Activated CD4-positive, alpha-beta memory T cell treated with anti-CD3 and anti-CD28 coated beads for 36 hours (primary cell): Measurements from ENCODE around the gene HPSE2. TPM values are rescaled to one million over a fixed set of nuclear protein-coding genes. Genes with fewer than 3 reads are reported as not detected.
A peak's percentile ranks its signal among the peaks of the same experiment; 100 is the strongest.

Experiments
- CTCF ChIA-PET: fragments of 350-600 bp; sonication (Branson Sonifier 250); formaldehyde crosslinking; loops from one replicate; lab custom pipeline; 2021; ENCODE audit warnings: antibody characterized with exemption, inconsistent platforms; lab: Charles Lee
- POLR2A ChIA-PET: fragments of 350-600 bp; sonication (Branson Sonifier 250); formaldehyde crosslinking; loops from one replicate; lab custom pipeline; 2021; ENCODE audit warnings: antibody characterized with exemption; lab: Charles Lee
- DNase-seq: peaks from one replicate; pipeline ENCODE4 v3.0.0-alpha.2; 2020
- H3K27ac Mint-ChIP-seq: one replicate; pipeline ENCODE4 v1.8.0; 2021; ENCODE audit warnings: mixed read lengths
- H3K27me3 Mint-ChIP-seq: one replicate; pipeline ENCODE4 v1.8.0; 2021; ENCODE audit warnings: mixed read lengths
- H3K36me3 Mint-ChIP-seq: one replicate; pipeline ENCODE4 v1.8.0; 2021; ENCODE audit warnings: mixed read lengths
- H3K4me1 Mint-ChIP-seq: one replicate; pipeline ENCODE4 v1.8.0; 2021; ENCODE audit warnings: low read depth, mixed read lengths
- H3K4me3 Mint-ChIP-seq: one replicate; pipeline ENCODE4 v1.8.0; 2021; ENCODE audit warnings: mild to moderate bottlenecking, mixed read lengths
- H3K9me3 Mint-ChIP-seq: one replicate; pipeline ENCODE4 v1.8.0; 2021; ENCODE audit warnings: mixed read lengths
- intact Hi-C: fragments of 100-400 bp; cut with micrococcal nuclease; formaldehyde crosslinking; loops from one replicate; pipeline ENCODE4 v1.15.1; 2023
- total RNA-seq, 2 experiments: library from RNA; stranded (reverse); gene quantifications; one replicate each; pipeline ENCODE4 v1.2.3, GENCODE V29; 2021

The HPSE2 gene
- total RNA-seq, 2 experiments from 2014 or later = not detected

- intact Hi-C loops = no loop called here
- no peaks in the 10 kb centered on the region for H3K4me1 Mint-ChIP-seq
- H3K9me3 Mint-ChIP-seq = no peaks in the 10 kb centered on the region
- CTCF ChIA-PET = no interaction called here
- peaks cover 15% of the 10 kb centered on the region for H3K27me3 Mint-ChIP-seq
- no peaks in the 10 kb centered on the region for H3K36me3 Mint-ChIP-seq
- DNase-seq = no peak
- H3K4me3 Mint-ChIP-seq = no peak overlapping the region
- POLR2A ChIA-PET = interaction anchor here (0.6 kb wide), 1 partner anchor 762 kb away, joined by 6 read pairs; no protein-coding TSS in a partner anchor
- no peak overlapping the region for H3K27ac Mint-ChIP-seq
These were observed 781.9 kb downstream of the HPSE2 start for GRCh38 chr10:98453729-98454128.

- no peaks in the 10 kb centered on the region for H3K36me3 Mint-ChIP-seq
- CTCF ChIA-PET = interaction anchor here (1.0 to 1.1 kb wide), 2 partner anchors 17 to 25 kb away, joined by 4 read pairs; no protein-coding TSS in a partner anchor
- H3K4me1 Mint-ChIP-seq = peaks cover 14% of the 10 kb centered on the region
- DNase-seq = no peak
- H3K27ac Mint-ChIP-seq = no peak overlapping the region
- H3K4me3 Mint-ChIP-seq = no peak overlapping the region
- H3K9me3 Mint-ChIP-seq = no peaks in the 10 kb centered on the region
- peaks cover 8% of the 10 kb centered on the region for H3K27me3 Mint-ChIP-seq
- intact Hi-C loops = no loop called here
- POLR2A ChIA-PET = no interaction called here
These were observed 785.0 kb downstream of the HPSE2 start for GRCh38 chr10:98450618-98451017.

GRCh38 chr10:98449287-98449686 lies 786.4 kb downstream of the HPSE2 start:
- no peak for DNase-seq
- ChIA-PET CTCF (no interaction called here), POLR2A (no interaction called here)
- Mint-ChIP-seq H3K36me3 (peaks cover 9% of the 10 kb centered on the region), H3K4me3 (no peak overlapping the region), H3K27me3 (peaks cover 8% of the 10 kb centered on the region), H3K27ac (no peak overlapping the region), H3K4me1 (peaks cover 27% of the 10 kb centered on the region), H3K9me3 (no peaks in the 10 kb centered on the region)
- intact Hi-C loops = loop anchor here (5.0 kb wide), 1 partner anchor 37 kb away; no protein-coding TSS in a partner anchor

GRCh38 chr10:98446661-98447221 lies 788.9 kb downstream of the HPSE2 start, which contains the start of gene HPS1:
TSS of gene HPS1 (minus strand) at chr10:98446935. CDS start at chr10:98443240, 3,695 bp downstream.
- Mint-ChIP-seq H3K4me1 (peaks cover 43% of the 10 kb centered on the region), H3K36me3 (peaks cover 22% of the 10 kb centered on the region), H3K4me3 (peak within 1 kb of the TSS; percentile 93), H3K27ac (peak within 1 kb of the TSS; percentile 81), H3K9me3 (no peaks in the 10 kb centered on the region), H3K27me3 (peaks cover 3% of the 10 kb centered on the region)
- CTCF ChIA-PET = interaction anchor here (1.3 to 1.9 kb wide), 3 partner anchors 21 to 277 kb away, joined by 3 to 8 read pairs (median 5); no protein-coding TSS in a partner anchor
- POLR2A ChIA-PET = interaction anchor here (1.0 kb wide), 1 partner anchor 984 kb away, joined by 3 read pairs; the partner anchor contains the start of gene GOT1
- DNase-seq = peak; percentile 89
- intact Hi-C loops = loop anchor here (5.0 kb wide), 1 partner anchor 34 kb away; no protein-coding TSS in a partner anchor

- peak overlapping the region; percentile 81 for H3K27ac Mint-ChIP-seq
- intact Hi-C loops = loop anchor here (5.0 kb wide), 1 partner anchor 34 kb away; no protein-coding TSS in a partner anchor
- CTCF ChIA-PET = interaction anchor here (1.3 to 1.9 kb wide), 3 partner anchors 20 to 276 kb away, joined by 3 to 8 read pairs (median 5); no protein-coding TSS in a partner anchor
- H3K4me1 Mint-ChIP-seq = peaks cover 48% of the 10 kb centered on the region
- peak overlapping the region; percentile 93 for H3K4me3 Mint-ChIP-seq
- POLR2A ChIA-PET = interaction anchor here (1.0 kb wide), 1 partner anchor 984 kb away, joined by 3 read pairs; the partner anchor contains the start of gene GOT1
- H3K36me3 Mint-ChIP-seq = peaks cover 23% of the 10 kb centered on the region
- no peaks in the 10 kb centered on the region for H3K9me3 Mint-ChIP-seq
- peaks cover 3% of the 10 kb centered on the region for H3K27me3 Mint-ChIP-seq
- DNase-seq = peak; percentile 54
These were observed 789.4 kb downstream of the HPSE2 start for GRCh38 chr10:98446151-98446660.

GRCh38 chr10:98445200-98445812 lies 790.3 kb downstream of the HPSE2 start:
- Mint-ChIP-seq H3K36me3 (peaks cover 26% of the 10 kb centered on the region), H3K27ac (peak overlapping the region; percentile 81), H3K27me3 (no peaks in the 10 kb centered on the region), H3K4me1 (peaks cover 50% of the 10 kb centered on the region), H3K4me3 (peak overlapping the region; percentile 93), H3K9me3 (no peaks in the 10 kb centered on the region)
- ChIA-PET POLR2A (interaction anchor here (1.2 kb wide), 1 partner anchor 9 kb away, joined by 3 read pairs; no protein-coding TSS in a partner anchor), CTCF (interaction anchor here (0.5 to 1.9 kb wide), 2 partner anchors 20 to 275 kb away, joined by 3 to 8 read pairs; no protein-coding TSS in a partner anchor)
- intact Hi-C loops = loop anchor here (5.0 kb wide), 1 partner anchor 33 kb away; no protein-coding TSS in a partner anchor
- DNase-seq = no peak

GRCh38 chr10:98444314-98445006 lies 791.2 kb downstream of the HPSE2 start:
- Mint-ChIP-seq H3K4me1 (peaks cover 50% of the 10 kb centered on the region), H3K27me3 (no peaks in the 10 kb centered on the region), H3K9me3 (no peaks in the 10 kb centered on the region), H3K27ac (no peak overlapping the region), H3K36me3 (peaks cover 34% of the 10 kb centered on the region), H3K4me3 (peak overlapping the region; percentile 27)
- no peak for DNase-seq
- CTCF ChIA-PET = interaction anchor here (0.5 to 1.9 kb wide), 5 partner anchors 18 to 274 kb away, joined by 3 to 8 read pairs (median 3); no protein-coding TSS in a partner anchor
- POLR2A ChIA-PET = interaction anchor here (1.2 kb wide), 1 partner anchor 9 kb away, joined by 3 read pairs; no protein-coding TSS in a partner anchor
- intact Hi-C loops = loop anchor here (5.0 kb wide), 1 partner anchor 32 kb away; no protein-coding TSS in a partner anchor

GRCh38 chr10:98438715-98439114 lies 796.9 kb downstream of the HPSE2 start:
- intact Hi-C loops = no loop called here
- ChIA-PET POLR2A (no interaction called here), CTCF (interaction anchor here (0.9 kb wide), 1 partner anchor 13 kb away, joined by 3 read pairs; no protein-coding TSS in a partner anchor)
- peaks cover 23% of the 10 kb centered on the region for H3K4me1 Mint-ChIP-seq
- H3K4me3 Mint-ChIP-seq = no peak overlapping the region
- H3K27me3 Mint-ChIP-seq = no peaks in the 10 kb centered on the region
- peaks cover 59% of the 10 kb centered on the region for H3K36me3 Mint-ChIP-seq
- DNase-seq = no peak
- no peak overlapping the region for H3K27ac Mint-ChIP-seq
- H3K9me3 Mint-ChIP-seq = no peaks in the 10 kb centered on the region

GRCh38 chr10:98436704-98437103 lies 798.9 kb downstream of the HPSE2 start:
- intact Hi-C loops = no loop called here
- Mint-ChIP-seq H3K4me1 (peaks cover 12% of the 10 kb centered on the region), H3K4me3 (no peak overlapping the region), H3K27me3 (no peaks in the 10 kb centered on the region), H3K36me3 (peaks cover 63% of the 10 kb centered on the region), H3K9me3 (peaks cover 2% of the 10 kb centered on the region), H3K27ac (no peak overlapping the region)
- ChIA-PET CTCF (interaction anchor here (3.4 kb wide), 1 partner anchor 11 kb away, joined by 21 read pairs; no protein-coding TSS in a partner anchor), POLR2A (no interaction called here)
- no peak for DNase-seq

- CTCF ChIA-PET = interaction anchor here (0.6 to 3.4 kb wide), 3 partner anchors 10 to 266 kb away, joined by 3 to 21 read pairs (median 3); no protein-coding TSS in a partner anchor
- Mint-ChIP-seq H3K4me1 (peaks cover 5% of the 10 kb centered on the region), H3K9me3 (peaks cover 2% of the 10 kb centered on the region), H3K27ac (no peak overlapping the region), H3K27me3 (no peaks in the 10 kb centered on the region), H3K36me3 (peaks cover 66% of the 10 kb centered on the region), H3K4me3 (no peak overlapping the region)
- intact Hi-C loops = no loop called here
- no peak for DNase-seq
- POLR2A ChIA-PET = interaction anchor here (1.0 kb wide), 1 partner anchor 9 kb away, joined by 3 read pairs; no protein-coding TSS in a partner anchor
These were observed 800.5 kb downstream of the HPSE2 start for GRCh38 chr10:98435178-98435577.
